ENCODE measurements around the gene NRN1L. TPM values are rescaled to one million over a fixed set of nuclear protein-coding genes. Genes with fewer than 3 reads are reported as not detected.

Gene NRN1L
- total RNA-seq, 2 donors from 2014 or later = 7.0 to 7.3 TPM

GRCh38 chr16:67856927-67857546, 27.6 kb upstream of the NRN1L start:
- peaks cover 22% of the 10 kb centered on the region for H3K4me1 ChIP-seq (ENCODE audit: control insufficient read depth, insufficient read depth, low read length)
- peak overlapping the region; percentile 71 for H3K9ac ChIP-seq (ENCODE audit: extremely low read depth, low read length, poor library complexity, severe bottlenecking)
- 90 to 92% methylated on average over 5 of the region's 5 CpGs for WGBS, 2 experiments (ENCODE audit: insufficient coverage in 1 of 2, insufficient read length in 1 of 2)
- Mint-ChIP-seq H3K36me3 (ENCODE audit: low read depth) (peaks cover 36% of the 10 kb centered on the region), H3K9me3 (no peaks in the 10 kb centered on the region), H3K27me3 (ENCODE audit: insufficient read depth) (no peaks in the 10 kb centered on the region), H3K27ac (peak overlapping the region; percentile 91), H3K4me1 (peaks cover 40% of the 10 kb centered on the region), H3K4me3 (no peak overlapping the region)
- H3K36me3 ChIP-seq (ENCODE audit: control insufficient read depth, insufficient read depth, low read length) = peaks cover 49% of the 10 kb centered on the region
- no peaks in the 10 kb centered on the region for H3K9me3 ChIP-seq (ENCODE audit: control insufficient read depth, low read length)
- DNase-seq = no peak
- TF ChIP-seq CTCF (conservative IDR thresholded peaks at IDR 0.05) = no peak
- H3K4me3 ChIP-seq (ENCODE audit: low read length) = peak overlapping the region; percentile 33
- no peak overlapping the region for H3K27ac ChIP-seq (ENCODE audit: low read depth, low read length)
- H3K27me3 ChIP-seq (ENCODE audit: control insufficient read depth, insufficient read depth, low read length, poor library complexity, severe bottlenecking) = no peaks in the 10 kb centered on the region

GRCh38 chr16:67857547-67858233, 27.0 kb upstream of the NRN1L start:
- Mint-ChIP-seq H3K36me3 (ENCODE audit: low read depth) (peaks cover 35% of the 10 kb centered on the region), H3K4me1 (peaks cover 40% of the 10 kb centered on the region), H3K4me3 (no peak overlapping the region), H3K27me3 (ENCODE audit: insufficient read depth) (no peaks in the 10 kb centered on the region), H3K27ac (peak overlapping the region; percentile 91), H3K9me3 (no peaks in the 10 kb centered on the region)
- 60 to 93% methylated on average over 2 to 3 of the region's 3 CpGs for WGBS, 2 experiments (ENCODE audit: insufficient coverage in 1 of 2, insufficient read length in 1 of 2)
- Histone ChIP-seq H3K4me3 (ENCODE audit: low read length) (peak overlapping the region; percentile 33), H3K9ac (ENCODE audit: extremely low read depth, low read length, poor library complexity, severe bottlenecking) (peak overlapping the region; percentile 71), H3K9me3 (ENCODE audit: control insufficient read depth, low read length) (no peaks in the 10 kb centered on the region), H3K27me3 (ENCODE audit: control insufficient read depth, insufficient read depth, low read length, poor library complexity, severe bottlenecking) (no peaks in the 10 kb centered on the region), H3K27ac (ENCODE audit: low read depth, low read length) (peak overlapping the region; percentile 40), H3K4me1 (ENCODE audit: control insufficient read depth, insufficient read depth, low read length) (peaks cover 22% of the 10 kb centered on the region), H3K36me3 (ENCODE audit: control insufficient read depth, insufficient read depth, low read length) (peaks cover 53% of the 10 kb centered on the region)
- DNase-seq = peak; percentile 92
- no peak for TF ChIP-seq CTCF (conservative IDR thresholded peaks at IDR 0.05)

- WGBS, 2 experiments (ENCODE audit: insufficient coverage in 1 of 2, insufficient read length in 1 of 2) = 92 to 96% methylated on average over 3 to 4 of the region's 4 CpGs
- TF ChIP-seq CTCF (conservative IDR thresholded peaks at IDR 0.05) = no peak
- peaks cover 35% of the 10 kb centered on the region for H3K36me3 Mint-ChIP-seq (ENCODE audit: low read depth)
- no peak overlapping the region for H3K4me3 ChIP-seq (ENCODE audit: low read length)
- peaks cover 49% of the 10 kb centered on the region for H3K36me3 ChIP-seq (ENCODE audit: control insufficient read depth, insufficient read depth, low read length)
- H3K27ac Mint-ChIP-seq = peak overlapping the region; percentile 91
- no peak overlapping the region for H3K4me3 Mint-ChIP-seq
- no peaks in the 10 kb centered on the region for H3K9me3 ChIP-seq (ENCODE audit: control insufficient read depth, low read length)
- no peak overlapping the region for H3K27ac ChIP-seq (ENCODE audit: low read depth, low read length)
- H3K4me1 Mint-ChIP-seq = peaks cover 47% of the 10 kb centered on the region
- H3K27me3 ChIP-seq (ENCODE audit: control insufficient read depth, insufficient read depth, low read length, poor library complexity, severe bottlenecking) = no peaks in the 10 kb centered on the region
- H3K27me3 Mint-ChIP-seq (ENCODE audit: insufficient read depth) = no peaks in the 10 kb centered on the region
- no peaks in the 10 kb centered on the region for H3K9me3 Mint-ChIP-seq
- peak overlapping the region; percentile 70 for H3K9ac ChIP-seq (ENCODE audit: extremely low read depth, low read length, poor library complexity, severe bottlenecking)
- no peak for DNase-seq
- H3K4me1 ChIP-seq (ENCODE audit: control insufficient read depth, insufficient read depth, low read length) = peaks cover 22% of the 10 kb centered on the region
Observed at GRCh38 chr16:67858500-67858899, 26.2 kb upstream of the NRN1L start.

Data from endodermal cell (in vitro differentiated cells).